SK-N-SH (cell line): ENCODE data around the gene GATAD2A.

Experiments
- EP300 ChIP-seq, 2 experiments: IDR thresholded peaks; 2 replicates each; pipeline versions ENCODE4 v1.4.0 to v1.6.1; 2012; ENCODE audit warnings: borderline replicate concordance in 1 of 2, low read depth in 1 of 2, low read length in 1 of 2
- MEF2A ChIP-seq: IDR thresholded peaks from 2 replicates; pipeline ENCODE4 v1.4.0; 2012; ENCODE audit warnings: low read depth, borderline replicate concordance
- MXI1 ChIP-seq: IDR thresholded peaks from 2 replicates; pipeline ENCODE4 v1.6.1; 2012; ENCODE audit warnings: mild to moderate bottlenecking, low read depth, low read length, improper control_type of control experiment
- POLR2AphosphoS5 ChIP-seq: IDR thresholded peaks from 2 replicates; pipeline ENCODE4 v1.6.1; 2012; ENCODE audit warnings: low read depth, low read length
- RAD21 ChIP-seq: IDR thresholded peaks from 2 replicates; pipeline ENCODE4 v1.6.1; 2012; ENCODE audit warnings: mild to moderate bottlenecking, low read length
- RFX5 ChIP-seq: IDR thresholded peaks from 2 replicates; pipeline ENCODE4 v1.6.1; 2012; ENCODE audit warnings: mild to moderate bottlenecking, improper control_type of control experiment, low read length
- SMC3 ChIP-seq: IDR thresholded peaks from 2 replicates; pipeline ENCODE4 v1.6.1; 2012; ENCODE audit warnings: low read depth, low read length, improper control_type of control experiment
- TEAD4 ChIP-seq: IDR thresholded peaks from 2 replicates; pipeline ENCODE4 v1.4.0; 2012; ENCODE audit warnings: mild to moderate bottlenecking, borderline replicate concordance; ENCODE audit not compliant: insufficient read depth
- YY1 ChIP-seq: IDR thresholded peaks from 2 replicates; pipeline ENCODE4 v1.4.0; 2012; ENCODE audit warnings: low read depth, mild to moderate bottlenecking
- TF ChIP-seq, protein P1 (sequence below): fragments of 200-600 bp; sonication (generic); IDR thresholded peaks from 2 replicates; pipeline ENCODE4 v1.6.1; 2017; ENCODE audit warnings: antibody characterized with exemption, mild to moderate bottlenecking, moderate library complexity
- TF ChIP-seq, protein P2 (sequence below): IDR thresholded peaks from 2 replicates; pipeline ENCODE4 v1.4.0; 2012; ENCODE audit warnings: low read depth

DNA sequence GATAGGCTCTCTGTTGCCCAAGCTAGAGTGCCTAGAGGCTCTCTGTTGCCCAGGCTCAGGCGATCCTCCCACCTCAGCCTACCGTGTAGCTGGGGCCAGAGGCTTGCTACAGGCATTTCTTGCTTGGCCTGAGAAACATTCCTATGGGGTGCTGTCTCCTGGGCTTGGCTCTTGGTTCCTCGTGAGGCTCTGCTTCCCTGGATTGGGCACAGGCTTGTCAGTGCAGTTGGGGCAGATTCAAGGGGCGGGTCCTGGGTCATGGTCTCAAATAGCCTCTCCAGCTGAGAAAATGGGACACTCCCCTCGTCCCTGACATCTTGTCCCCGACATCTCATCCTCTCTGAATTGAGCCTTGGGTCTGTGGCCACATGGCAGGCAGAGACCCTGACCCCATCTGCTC, 105.0 kb downstream of the GATAD2A start:
- TF ChIP-seq EP300 (IDR thresholded peaks at IDR 0.05; ENCODE audit: borderline replicate concordance in 1 of 2, low read depth in 1 of 2, low read length in 1 of 2) = no peak
- TF ChIP-seq, protein P1, sequence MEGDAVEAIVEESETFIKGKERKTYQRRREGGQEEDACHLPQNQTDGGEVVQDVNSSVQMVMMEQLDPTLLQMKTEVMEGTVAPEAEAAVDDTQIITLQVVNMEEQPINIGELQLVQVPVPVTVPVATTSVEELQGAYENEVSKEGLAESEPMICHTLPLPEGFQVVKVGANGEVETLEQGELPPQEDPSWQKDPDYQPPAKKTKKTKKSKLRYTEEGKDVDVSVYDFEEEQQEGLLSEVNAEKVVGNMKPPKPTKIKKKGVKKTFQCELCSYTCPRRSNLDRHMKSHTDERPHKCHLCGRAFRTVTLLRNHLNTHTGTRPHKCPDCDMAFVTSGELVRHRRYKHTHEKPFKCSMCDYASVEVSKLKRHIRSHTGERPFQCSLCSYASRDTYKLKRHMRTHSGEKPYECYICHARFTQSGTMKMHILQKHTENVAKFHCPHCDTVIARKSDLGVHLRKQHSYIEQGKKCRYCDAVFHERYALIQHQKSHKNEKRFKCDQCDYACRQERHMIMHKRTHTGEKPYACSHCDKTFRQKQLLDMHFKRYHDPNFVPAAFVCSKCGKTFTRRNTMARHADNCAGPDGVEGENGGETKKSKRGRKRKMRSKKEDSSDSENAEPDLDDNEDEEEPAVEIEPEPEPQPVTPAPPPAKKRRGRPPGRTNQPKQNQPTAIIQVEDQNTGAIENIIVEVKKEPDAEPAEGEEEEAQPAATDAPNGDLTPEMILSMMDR = no peak
- TF ChIP-seq, protein P2, sequence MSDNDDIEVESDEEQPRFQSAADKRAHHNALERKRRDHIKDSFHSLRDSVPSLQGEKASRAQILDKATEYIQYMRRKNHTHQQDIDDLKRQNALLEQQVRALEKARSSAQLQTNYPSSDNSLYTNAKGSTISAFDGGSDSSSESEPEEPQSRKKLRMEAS = no peak
- TF ChIP-seq MXI1 = no peak
- no peak for TF ChIP-seq TEAD4
- no peak for TF ChIP-seq RAD21
- no peak for TF ChIP-seq SMC3
- TF ChIP-seq POLR2AphosphoS5 = no peak
- no peak for TF ChIP-seq MEF2A
- no peak for TF ChIP-seq RFX5
- TF ChIP-seq YY1 = no peak
